Glutamatergic neuron (in vitro differentiated cells): Measurements from ENCODE around the gene CCDC183. TPM values are rescaled to one million over a fixed set of nuclear protein-coding genes. Genes with fewer than 3 reads are reported as not detected.

ENCODE experiments used
- DNase-seq: peaks from one replicate; pipeline ENCODE4 v3.0.0; 2022
- H3K27ac Mint-ChIP-seq: one replicate; pipeline ENCODE4 v1.8.0; 2020; ENCODE audit warnings: mild to moderate bottlenecking, mixed read lengths, inconsistent platforms; ENCODE audit not compliant: unreplicated experiment
- H3K27me3 Mint-ChIP-seq: one replicate; pipeline ENCODE4 v1.8.0; 2020; ENCODE audit warnings: mild to moderate bottlenecking, moderate library complexity, mixed read lengths, inconsistent platforms; ENCODE audit not compliant: unreplicated experiment
- H3K36me3 Mint-ChIP-seq: one replicate; pipeline ENCODE4 v1.8.0; 2020; ENCODE audit warnings: mild to moderate bottlenecking, mixed read lengths, inconsistent platforms; ENCODE audit not compliant: unreplicated experiment
- H3K4me1 Mint-ChIP-seq: one replicate; pipeline ENCODE4 v1.8.0; 2020; ENCODE audit warnings: mild to moderate bottlenecking, low read depth, mixed read lengths, inconsistent platforms; ENCODE audit not compliant: unreplicated experiment
- H3K4me3 Mint-ChIP-seq: one replicate; pipeline ENCODE4 v1.8.0; 2020; ENCODE audit warnings: mild to moderate bottlenecking, mixed read lengths, inconsistent platforms; ENCODE audit not compliant: unreplicated experiment
- H3K9me3 Mint-ChIP-seq: one replicate; pipeline ENCODE4 v1.8.0; 2020; ENCODE audit warnings: mild to moderate bottlenecking, moderate library complexity, mixed read lengths, inconsistent platforms; ENCODE audit not compliant: unreplicated experiment
- CTCF ChIP-seq: fragments of 200-600 bp; sonication (generic); IDR thresholded peaks from one replicate; pipeline ENCODE4 v1.5.0; 2021; ENCODE audit not compliant: partially characterized antibody, unreplicated experiment
- total RNA-seq: library from RNA; stranded (reverse); fragmentation: NEBNext Ultra II Directional; extraction: Animal tissue kit (Norgen Biotek cat#: 25700); gene quantifications from one replicate; pipeline ENCODE4 v1.2.1, GENCODE V29; 2021; ENCODE audit not compliant: unreplicated experiment

Gene CCDC183
- total RNA-seq, 1 donor from 2014 or later: 20.0 TPM

DNA sequence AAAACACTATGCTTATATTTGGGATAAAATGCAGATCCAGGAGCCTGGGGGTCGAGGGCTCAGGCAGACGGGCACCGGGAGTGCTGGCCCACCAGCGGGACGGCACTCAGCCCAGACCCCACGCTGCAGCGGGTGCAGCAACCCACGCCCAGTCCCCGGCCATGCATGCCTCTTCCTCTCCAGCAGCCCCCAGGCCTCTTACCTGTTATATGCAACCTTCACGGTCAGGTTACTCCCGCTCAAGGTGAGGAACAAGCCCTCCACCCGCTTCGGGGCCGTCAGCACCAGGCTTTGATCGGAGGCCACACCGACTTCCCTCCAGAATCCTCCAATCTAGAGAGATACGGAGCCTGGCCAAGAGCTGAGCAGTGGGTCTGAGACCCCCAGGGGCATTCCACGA lies 39.3 kb upstream of the CCDC183 start:
- TF ChIP-seq CTCF: no peak
- Mint-ChIP-seq H3K27me3 (peaks cover 7% of the 10 kb centered on the region), H3K4me3 (no peak overlapping the region), H3K36me3 (peaks cover 7% of the 10 kb centered on the region), H3K27ac (no peak overlapping the region), H3K9me3 (peaks cover 15% of the 10 kb centered on the region), H3K4me1 (peaks cover 10% of the 10 kb centered on the region)
- DNase-seq: no peak

DNA sequence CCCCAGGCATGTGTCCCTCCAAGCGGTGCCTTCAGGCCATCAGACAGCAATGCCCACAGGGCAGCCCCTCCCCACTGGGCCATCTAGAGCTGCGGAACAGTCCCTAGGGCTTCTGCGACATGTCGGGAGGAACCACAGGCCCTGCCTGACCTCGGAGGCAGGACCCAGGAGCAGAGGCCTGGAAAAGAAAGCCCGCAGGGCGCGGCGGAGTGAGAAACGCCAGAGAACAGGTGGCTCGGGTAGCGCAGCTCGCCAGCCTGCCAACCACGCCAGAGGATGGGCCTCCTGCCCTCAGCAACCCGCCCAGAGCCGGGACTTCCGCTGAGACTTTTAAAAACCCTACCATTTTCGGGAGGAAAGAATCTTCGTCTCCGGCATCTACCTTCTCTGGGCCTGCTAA lies 38.8 kb upstream of the CCDC183 start:
- DNase-seq: no peak
- H3K36me3 Mint-ChIP-seq: peaks cover 5% of the 10 kb centered on the region
- TF ChIP-seq CTCF: no peak
- H3K4me1 Mint-ChIP-seq: peaks cover 10% of the 10 kb centered on the region
- H3K4me3 Mint-ChIP-seq: no peak overlapping the region
- H3K9me3 Mint-ChIP-seq: peaks cover 15% of the 10 kb centered on the region
- peaks cover 7% of the 10 kb centered on the region for H3K27me3 Mint-ChIP-seq
- no peak overlapping the region for H3K27ac Mint-ChIP-seq

DNA sequence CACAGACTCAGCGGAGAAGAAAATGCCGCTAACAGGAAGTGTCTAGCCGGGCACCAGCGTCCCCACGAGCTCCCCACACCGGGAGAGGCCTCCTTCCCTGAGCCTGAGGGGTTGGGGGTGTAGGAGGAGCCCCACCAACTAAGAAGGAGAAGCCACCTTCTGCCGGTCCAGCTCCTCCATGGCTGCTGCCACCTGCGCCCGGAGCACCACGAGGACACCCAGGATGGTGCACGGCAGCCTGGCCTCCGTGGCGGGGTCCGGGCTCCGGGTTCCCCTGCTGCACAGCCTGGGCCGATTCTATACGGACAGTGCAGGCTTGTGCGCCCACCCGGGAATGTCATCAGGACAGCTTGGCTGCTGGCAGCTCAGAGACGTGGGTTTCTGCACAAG lies 38.4 kb upstream of the CCDC183 start:
- peak; percentile 14 for DNase-seq
- no peak for TF ChIP-seq CTCF
- Mint-ChIP-seq H3K27me3 (peaks cover 7% of the 10 kb centered on the region), H3K36me3 (peaks cover 1% of the 10 kb centered on the region), H3K9me3 (peaks cover 14% of the 10 kb centered on the region), H3K27ac (no peak overlapping the region), H3K4me3 (no peak overlapping the region), H3K4me1 (peaks cover 10% of the 10 kb centered on the region)

DNA sequence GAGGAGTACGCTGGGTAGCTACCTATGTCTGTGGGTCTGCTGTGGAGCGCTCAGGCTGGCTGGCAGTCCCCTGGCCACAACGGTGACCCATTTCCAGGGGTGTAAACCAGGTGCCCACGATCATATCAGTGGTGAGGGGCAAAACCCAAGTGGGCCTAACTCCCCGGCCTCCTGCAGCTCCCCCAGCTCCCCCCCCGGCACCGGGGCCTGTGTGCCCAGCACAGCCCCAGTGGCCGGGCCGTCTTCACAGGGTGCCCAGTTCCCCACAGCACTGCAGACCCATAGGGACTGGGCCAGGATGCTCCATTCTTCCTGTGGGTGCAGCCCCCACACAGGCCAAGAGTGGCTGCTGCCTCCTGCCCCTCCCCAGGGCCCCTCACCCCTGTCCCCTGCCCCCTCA lies 37.1 kb upstream of the CCDC183 start:
- TF ChIP-seq CTCF: no peak
- peaks cover 7% of the 10 kb centered on the region for H3K27me3 Mint-ChIP-seq
- no peak for DNase-seq
- H3K4me1 Mint-ChIP-seq: peaks cover 10% of the 10 kb centered on the region
- no peak overlapping the region for H3K4me3 Mint-ChIP-seq
- H3K36me3 Mint-ChIP-seq: no peaks in the 10 kb centered on the region
- peaks cover 14% of the 10 kb centered on the region for H3K9me3 Mint-ChIP-seq
- no peak overlapping the region for H3K27ac Mint-ChIP-seq

DNA sequence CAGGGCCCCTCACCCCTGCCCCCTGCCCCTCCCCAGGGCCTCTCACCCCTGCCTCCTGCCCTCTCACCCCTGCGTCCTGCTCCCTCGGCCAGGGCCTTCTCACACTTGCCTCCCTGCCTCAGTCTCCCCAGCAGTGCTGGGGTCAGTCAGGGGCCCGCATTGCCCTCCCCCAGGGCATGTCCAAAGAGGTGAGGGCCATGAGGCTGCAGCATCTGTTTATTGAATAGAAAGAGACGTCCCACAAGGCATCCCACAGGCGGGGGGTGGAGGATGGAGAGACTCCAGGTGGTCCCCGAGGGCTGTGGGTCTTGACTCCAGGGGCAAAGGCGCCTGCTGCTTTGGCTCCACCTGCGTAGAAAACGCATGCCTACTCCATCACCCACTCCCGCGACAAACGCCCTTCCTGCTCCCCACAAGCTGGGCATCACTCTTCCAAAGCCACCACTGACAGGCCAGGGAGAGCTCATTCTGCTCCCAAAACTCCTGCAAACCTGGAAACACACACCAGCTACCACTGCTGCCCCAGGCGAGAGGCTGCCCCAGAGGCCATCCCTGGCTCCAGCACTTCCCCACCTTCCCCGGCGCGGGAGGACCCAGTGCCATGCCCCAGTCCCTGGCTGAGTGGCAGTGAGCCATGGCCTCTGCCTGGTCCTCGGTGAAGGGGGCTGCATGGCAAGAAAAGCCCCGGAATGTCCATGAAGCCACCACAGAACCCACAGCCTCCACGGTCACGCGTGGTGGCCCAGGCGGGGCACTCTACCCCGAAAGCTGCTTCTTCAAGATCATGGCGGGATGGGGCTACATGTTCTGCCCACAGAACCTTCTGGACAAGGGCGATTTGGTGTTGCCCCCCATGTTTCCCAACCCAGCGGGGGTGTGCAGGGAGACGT lies 36.5 kb upstream of the CCDC183 start:
- Mint-ChIP-seq H3K36me3 (no peaks in the 10 kb centered on the region), H3K27ac (no peak overlapping the region), H3K4me1 (peaks cover 10% of the 10 kb centered on the region), H3K4me3 (no peak overlapping the region), H3K9me3 (peaks cover 14% of the 10 kb centered on the region), H3K27me3 (peaks cover 7% of the 10 kb centered on the region)
- no peak for DNase-seq
- no peak for TF ChIP-seq CTCF
